GM23338 (cell line): ENCODE data around the gene SHANK1. TPM values are rescaled to one million over a fixed set of nuclear protein-coding genes. Genes with fewer than 3 reads are reported as not detected.
"Not testable (repeated sequence)": the region's sequence is repeated elsewhere in the genome, so short reads cannot be mapped to it uniquely, and the experiment has no call there.

Experiments used
- ATAC-seq: fragments of 200-7000 bp; cut with Tn5 transposase; 3 replicates; pipeline ENCODE4 v1.9.1; 2020
- DNase-seq: peaks from one replicate; pipeline ENCODE4 v3.0.0-alpha.2; 2015; ENCODE audit warnings: low spot score
- H2AFZ ChIP-seq: fragments of 200-600 bp; sonication (generic); 2 replicates; pipeline ENCODE4 v1.8.0; 2016; ENCODE audit warnings: antibody characterized with exemption, mild to moderate bottlenecking, moderate library complexity
- H3F3A ChIP-seq: fragments of 200-600 bp; sonication (generic); replicated peaks from 2 replicates; pipeline ENCODE4 v1.8.0; 2017; ENCODE audit warnings: antibody characterized with exemption, mixed run types, low read depth
- H3K27ac ChIP-seq: fragments of 200-600 bp; sonication (generic); 2 replicates; pipeline ENCODE4 v1.6.1; 2016; ENCODE audit warnings: low read depth
- H3K27me3 ChIP-seq: fragments of 200-600 bp; sonication (generic); 2 replicates; pipeline ENCODE4 v1.8.0; 2016; ENCODE audit warnings: mild to moderate bottlenecking, mixed run types, moderate library complexity; ENCODE audit not compliant: insufficient read depth
- H3K36me3 ChIP-seq: fragments of 200-600 bp; sonication (generic); 2 replicates; pipeline ENCODE4 v1.8.0; 2016; ENCODE audit warnings: mild to moderate bottlenecking; ENCODE audit not compliant: insufficient read depth
- H3K4me1 ChIP-seq: fragments of 200-600 bp; sonication (generic); 2 replicates; pipeline ENCODE4 v1.8.0; 2016; ENCODE audit warnings: mild to moderate bottlenecking, moderate library complexity; ENCODE audit not compliant: insufficient read depth
- H3K4me2 ChIP-seq: fragments of 200-600 bp; sonication (generic); 2 replicates; pipeline ENCODE4 v1.7.1; 2017; ENCODE audit warnings: mixed run types
- H3K4me3 ChIP-seq: fragments of 200-600 bp; sonication (generic); 2 replicates; pipeline ENCODE4 v1.6.1; 2016; ENCODE audit warnings: mixed run types
- H3K79me2 ChIP-seq: fragments of 200-600 bp; sonication (generic); replicated peaks from 2 replicates; pipeline ENCODE4 v1.8.0; 2017; ENCODE audit warnings: mild to moderate bottlenecking; ENCODE audit not compliant: insufficient read depth
- H3K9me2 ChIP-seq: fragments of 200-600 bp; sonication (generic); 2 replicates; pipeline ENCODE4 v1.8.0; 2017; ENCODE audit not compliant: insufficient read depth
- H4K20me1 ChIP-seq: fragments of 200-600 bp; sonication (generic); replicated peaks from 2 replicates; pipeline ENCODE4 v1.8.0; 2017; ENCODE audit warnings: mild to moderate bottlenecking; ENCODE audit not compliant: insufficient read depth
- H3K27ac Mint-ChIP-seq: 2 replicates; pipeline ENCODE4 v1.8.0; 2020; ENCODE audit warnings: inconsistent platforms, mild to moderate bottlenecking, moderate library complexity, mixed read lengths
- H3K27me3 Mint-ChIP-seq: 3 replicates; pipeline ENCODE4 v1.8.0; 2022; ENCODE audit warnings: low read depth, mild to moderate bottlenecking, moderate library complexity, mixed read lengths, inconsistent platforms; ENCODE audit not compliant: insufficient read depth, poor library complexity
- H3K36me3 Mint-ChIP-seq: 3 replicates; pipeline ENCODE4 v1.8.0; 2021; ENCODE audit warnings: low read depth, mild to moderate bottlenecking, inconsistent platforms, moderate library complexity, mixed read lengths
- H3K4me1 Mint-ChIP-seq: 3 replicates; pipeline ENCODE4 v1.8.0; 2020; ENCODE audit warnings: mild to moderate bottlenecking, inconsistent platforms, mixed read lengths
- H3K4me3 Mint-ChIP-seq: 3 replicates; pipeline ENCODE4 v1.8.0; 2021; ENCODE audit warnings: moderate library complexity, mild to moderate bottlenecking, inconsistent platforms, mixed read lengths
- H3K9me3 Mint-ChIP-seq: 3 replicates; pipeline ENCODE4 v1.8.0; 2020; ENCODE audit warnings: moderate library complexity, mild to moderate bottlenecking, inconsistent platforms, mixed read lengths
- CREB1 ChIP-seq: fragments of 250-450 bp; sonication (Bioruptor Pico); IDR thresholded peaks from 2 replicates; pipeline ENCODE4 v1.5.0; 2020; ENCODE audit warnings: low read depth, mild to moderate bottlenecking, moderate library complexity
- CTCF ChIP-seq, 2 experiments: fragments of 200-600 bp in 1 of 2; sonication (generic) in 1 of 2; conservative IDR thresholded peaks; 2 replicates each; pipeline versions ENCODE4 v1.5.1 to v1.6.1; 2016 to 2017; ENCODE audit warnings: antibody characterized with exemption in 2 of 2, low read depth in 2 of 2, mild to moderate bottlenecking in 2 of 2, moderate library complexity in 1 of 2
- ETS1 ChIP-seq: IDR thresholded peaks from 2 replicates; pipeline ENCODE4 v1.6.1; 2016; ENCODE audit warnings: antibody characterized with exemption
- EZH2 ChIP-seq: fragments of 200-600 bp; sonication (generic); IDR thresholded peaks from one replicate; pipeline ENCODE4 v1.8.0; 2017; ENCODE audit warnings: antibody characterized with exemption, mild to moderate bottlenecking, low read depth; ENCODE audit not compliant: unreplicated experiment
- EZH2phosphoT487 ChIP-seq: fragments of 200-600 bp; sonication (generic); IDR thresholded peaks from one replicate; pipeline ENCODE4 v1.8.1; 2018; ENCODE audit warnings: antibody characterized with exemption; ENCODE audit not compliant: unreplicated experiment
- JUNB ChIP-seq: IDR thresholded peaks from one replicate; pipeline ENCODE4 v1.6.1; 2016; ENCODE audit warnings: antibody characterized with exemption; ENCODE audit not compliant: unreplicated experiment
- NANOG ChIP-seq: IDR thresholded peaks from 2 replicates; pipeline ENCODE4 v1.6.1; 2016; ENCODE audit warnings: antibody characterized with exemption, borderline replicate concordance
- POLR2AphosphoS5 ChIP-seq: IDR thresholded peaks from 2 replicates; pipeline ENCODE4 v1.6.1; 2016; ENCODE audit warnings: antibody characterized with exemption, low read depth
- REST ChIP-seq: IDR thresholded peaks from one replicate; pipeline ENCODE4 v1.6.1; 2018; ENCODE audit warnings: antibody characterized with exemption; ENCODE audit not compliant: unreplicated experiment
- STAT1 ChIP-seq: IDR thresholded peaks from one replicate; pipeline ENCODE4 v1.6.1; 2016; ENCODE audit warnings: antibody characterized with exemption; ENCODE audit not compliant: unreplicated experiment
- ZNF114 ChIP-seq: fragments of 250-450 bp; sonication (Bioruptor Pico); IDR thresholded peaks from 2 replicates; pipeline ENCODE4 v1.5.0; 2020; ENCODE audit warnings: mild to moderate bottlenecking, moderate library complexity
- ZNF331 ChIP-seq: fragments of 250-450 bp; sonication (Bioruptor Pico); IDR thresholded peaks from 2 replicates; pipeline ENCODE4 v1.5.0; 2020; ENCODE audit warnings: low read depth, mild to moderate bottlenecking, moderate library complexity
- polyA plus RNA-seq: library from polyadenylated mRNA; unstranded; fragments of >200 nt; fragmentation: Nextera tagmentation; extraction: Ambion mirVana; gene quantifications from 2 replicates; pipeline ENCODE4 v1.2.1, GENCODE V29; 2016
- total RNA-seq: library from RNA; depleted of rRNA; stranded (reverse); fragments of >200 nt; shearing (Covaris generic); gene quantifications from 2 replicates; pipeline ENCODE4 v1.2.3, GENCODE V29; 2014

The SHANK1 gene
- total and polyA plus RNA-seq, 2 experiments from 2014 or later = 0.23 to 4.1 TPM

GRCh38 chr19:50767263-50767662 is 47.7 kb upstream of the SHANK1 start:
- H3F3A ChIP-seq, H3K79me2 ChIP-seq, H3K27ac Mint-ChIP-seq, H3K36me3 ChIP-seq, H3K4me1 Mint-ChIP-seq, H3K4me3 ChIP-seq, H3K27me3 ChIP-seq, ATAC-seq, H3K9me2 ChIP-seq, H3K4me3 Mint-ChIP-seq, H4K20me1 ChIP-seq, H3K4me2 ChIP-seq, DNase-seq, H3K27ac ChIP-seq, H3K27me3 Mint-ChIP-seq, H2AFZ ChIP-seq, H3K4me1 ChIP-seq: not testable (repeated sequence)
- H3K9me3 Mint-ChIP-seq = peaks cover 90% of the 10 kb centered on the region
- peaks cover 26% of the 10 kb centered on the region for H3K36me3 Mint-ChIP-seq

- not testable (repeated sequence) for H3K4me1 Mint-ChIP-seq, H3K36me3 ChIP-seq, ATAC-seq, H3K27ac Mint-ChIP-seq, H4K20me1 ChIP-seq, H3F3A ChIP-seq, H3K4me3 ChIP-seq, H3K27me3 Mint-ChIP-seq, DNase-seq, H2AFZ ChIP-seq, H3K27me3 ChIP-seq, H3K79me2 ChIP-seq, H3K4me1 ChIP-seq, H3K4me2 ChIP-seq, H3K9me2 ChIP-seq, H3K27ac ChIP-seq, H3K4me3 Mint-ChIP-seq
- Mint-ChIP-seq H3K9me3 (peaks cover 91% of the 10 kb centered on the region), H3K36me3 (peaks cover 26% of the 10 kb centered on the region)
Observed at GRCh38 chr19:50766746-50767145, 47.1 kb upstream of the SHANK1 start.

GRCh38 chr19:50764409-50764808 is 44.8 kb upstream of the SHANK1 start:
- H3K4me3 ChIP-seq = no peak overlapping the region
- Mint-ChIP-seq H3K27me3 (peaks cover 1% of the 10 kb centered on the region), H3K9me3 (peaks cover 92% of the 10 kb centered on the region), H3K27ac (no peak overlapping the region), H3K36me3 (peaks cover 32% of the 10 kb centered on the region), H3K4me1 (no peaks in the 10 kb centered on the region; the same call in 2 of the 3 replicates), H3K4me3 (no peak overlapping the region)
- no peaks in the 10 kb centered on the region for H4K20me1 ChIP-seq
- ATAC-seq = no peak
- no peaks in the 10 kb centered on the region for H3K4me1 ChIP-seq
- no peak overlapping the region for H3K4me2 ChIP-seq
- no peak overlapping the region for H3K27ac ChIP-seq
- H3F3A ChIP-seq = no peaks in the 10 kb centered on the region
- H3K9me2 ChIP-seq = no peaks in the 10 kb centered on the region
- DNase-seq = no peak
- no peaks in the 10 kb centered on the region for H3K36me3 ChIP-seq
- H2AFZ ChIP-seq = no peak overlapping the region
- H3K79me2 ChIP-seq = no peaks in the 10 kb centered on the region
- H3K27me3 ChIP-seq = no peaks in the 10 kb centered on the region
- TF ChIP-seq ZNF331 (CRISPR knock-in tag) (no peak), JUNB (no peak), POLR2AphosphoS5 (no peak), ZNF114 (no peak), REST (no peak), EZH2 (no peak), NANOG (no peak), ETS1 (no peak), CTCF (conservative IDR thresholded peaks at IDR 0.05; ENCODE audit: low read depth in 2 of 2) (no peak), EZH2phosphoT487 (no peak), STAT1 (no peak), CREB1 (CRISPR knock-in tag) (no peak)
